Right lobe of liver (tissue), 6 donors: ENCODE results near the gene SKIC8. TPM values are rescaled to one million over a fixed set of nuclear protein-coding genes. Genes with fewer than 3 reads are reported as not detected.
A peak's percentile ranks its signal among the peaks of the same experiment; 100 is the strongest.

Experiments used
- ATAC-seq, 4 donors: fragments of 200-7000 bp; cut with Tn5 transposase; one replicate each; pipeline ENCODE4 v1.9.1; 2020; ENCODE audit warnings: mild to moderate bottlenecking in 4 of 4, moderate library complexity in 4 of 4
- DNase-seq, 3 donors: peaks; one replicate each; pipeline ENCODE4 v3.0.0-alpha.2; 2020
- H3K27ac ChIP-seq, 3 donors: fragments of 200-600 bp; one replicate each; pipeline ENCODE4 v1.8.0; 2022
- H3K27me3 ChIP-seq, 2 donors: fragments of 200-600 bp; one replicate each; pipeline ENCODE4 v1.8.0; 2022
- H3K36me3 ChIP-seq, 4 donors: fragments of 200-600 bp; sonication (generic) in 1 of 4; one replicate each; pipeline versions ENCODE4 v1.5.1 to v1.8.0; 2017 to 2022; ENCODE audit warnings: control low read depth in 1 of 4
- H3K4me1 ChIP-seq, 4 donors: fragments of 200-600 bp; sonication (generic) in 1 of 4; one replicate each; pipeline versions ENCODE4 v1.5.1 to v1.8.0; 2017 to 2022; ENCODE audit warnings: control low read depth in 1 of 4
- H3K4me3 ChIP-seq, 3 donors: fragments of 200-600 bp; one replicate each; pipeline ENCODE4 v1.8.0; 2022
- H3K9me3 ChIP-seq, 4 donors: fragments of 200-600 bp; sonication (generic) in 1 of 4; one replicate each; pipeline versions ENCODE4 v1.5.1 to v1.8.0; 2017 to 2022; ENCODE audit warnings: control low read depth in 1 of 4
- CTCF ChIP-seq, 4 donors: fragments of 200-600 bp in 3 of 4; fragments of 450-650 bp in 1 of 4; IDR thresholded peaks; one replicate each; pipeline versions ENCODE4 v1.5.1 to v1.8.0; 2016 to 2022; ENCODE audit warnings: antibody characterized with exemption in 4 of 4, mild to moderate bottlenecking in 2 of 4
- POLR2A ChIP-seq: fragments of 450-650 bp; IDR thresholded peaks from one replicate; pipeline ENCODE4 v1.6.1; 2017; ENCODE audit warnings: antibody characterized with exemption, mild to moderate bottlenecking
- WGBS: methylation state at CpG from one replicate; pipeline ENCODE4 v1.1.6; 2018; ENCODE audit warnings: low coverage, low lambda C conversion rate; ENCODE audit not compliant: insufficient coverage; ENCODE audit errors: missing lambda C conversion rate; 5-methylcytosine and 5-hydroxymethylcytosine counted together
- intact Hi-C, 2 donors: fragments of 100-400 bp; cut with DNase I; formaldehyde crosslinking; loops; one replicate each; pipeline versions ENCODE4 v1.11.2 to v1.14.1; 2022
- total RNA-seq, 6 experiments: library from RNA; depleted of rRNA in 2 of 6; stranded (reverse); fragments of >200 nt in 2 of 6; fragmentation: NEBNext Ultra II Directional in 3 of 6; extraction: Animal tissue kit (Norgen Biotek cat#: 25700) in 3 of 6; gene quantifications; one replicate each; pipeline versions ENCODE4 v1.1.0 to v1.2.4, GENCODE V29; 2016 to 2023
- donor health status: DM: no; HTN: yes; CAD: no.
- donor health status: DM: no; HTN: no; CAD: no.
- donor health status: DM: no; HTN: no; CAD: no.
- donor health status: DM: no; HTN: yes; CAD: no.
- donor health status: DM: no; HTN: yes; CAD: no.

SKIC8 gene
- total RNA-seq, 6 experiments from 2014 or later, result 21.7 to 30.3 (median 23.0) TPM

- no peak for DNase-seq
- H3K4me3 ChIP-seq, result no peak overlapping the region
- 73% methylated on average over 3 of the region's 3 CpGs for WGBS
Observed at GRCh38 chr15:78334845-78335244, 35.4 kb upstream of the SKIC8 start.

GRCh38 chr15:78329625-78330024 lies 30.2 kb upstream of the SKIC8 start:
- DNase-seq, result no peak
- Histone ChIP-seq H3K4me3 (no peak overlapping the region), H3K27ac (no peak overlapping the region), H3K4me1 (peaks cover 0 to 6% (median 0%) of the 10 kb centered on the region in 4 donors), H3K9me3 (no peaks in the 10 kb centered on the region), H3K36me3 (no peaks in the 10 kb centered on the region), H3K27me3 (no peaks in the 10 kb centered on the region)
- no peak for ATAC-seq
- intact Hi-C loops, result no loop called here
- 29% methylated on average over 3 of the region's 4 CpGs for WGBS
- TF ChIP-seq POLR2A (no peak), CTCF (IDR thresholded peaks at IDR 0.05) (no peak)

More at GRCh38 chr15:78334845-78335244, 35.4 kb upstream of the SKIC8 start:
- Histone ChIP-seq H3K27me3 (no peaks in the 10 kb centered on the region), H3K36me3 (no peaks in the 10 kb centered on the region), H3K4me1 (no peaks in the 10 kb centered on the region), H3K9me3 (no peaks in the 10 kb centered on the region), H3K27ac (no peak overlapping the region)
- no peak for ATAC-seq
- intact Hi-C loops, result no loop called here
- TF ChIP-seq POLR2A (no peak), CTCF (IDR thresholded peaks at IDR 0.05) (no peak)

- Histone ChIP-seq H3K27ac (no peak overlapping the region), H3K36me3 (no peaks in the 10 kb centered on the region), H3K4me3 (no peak overlapping the region), H3K9me3 (no peaks in the 10 kb centered on the region), H3K4me1 (peaks cover 0 to 6% (median 0%) of the 10 kb centered on the region in 4 donors), H3K27me3 (no peaks in the 10 kb centered on the region)
- ATAC-seq (peak in 2 of 4 donors; percentile 45 to 94), DNase-seq (no peak)
- intact Hi-C loops, result no loop called here
- TF ChIP-seq POLR2A (no peak), CTCF (IDR thresholded peaks at IDR 0.05) (no peak)
- WGBS, result 11% methylated on average over 1 of the region's 1 CpG
Observed at GRCh38 chr15:78327466-78327865, 28.1 kb upstream of the SKIC8 start.

- H3K9me3 ChIP-seq, result no peaks in the 10 kb centered on the region
- peaks cover 0 to 6% (median 0%) of the 10 kb centered on the region in 4 donors for H3K4me1 ChIP-seq
- DNase-seq, result no peak
- 85% methylated on average over 3 of the region's 7 CpGs for WGBS
- no peaks in the 10 kb centered on the region for H3K36me3 ChIP-seq
- H3K4me3 ChIP-seq, result no peak overlapping the region
- TF ChIP-seq CTCF (IDR thresholded peaks at IDR 0.05) (no peak), POLR2A (no peak)
- ATAC-seq, result no peak
- intact Hi-C loops, result no loop called here
- H3K27me3 ChIP-seq, result no peaks in the 10 kb centered on the region
- H3K27ac ChIP-seq, result no peak overlapping the region
Observed at GRCh38 chr15:78325092-78325843, 25.9 kb upstream of the SKIC8 start.
